ENCODE data around the gene VKORC1L1. TPM values are rescaled to one million over a fixed set of nuclear protein-coding genes. Genes with fewer than 3 reads are reported as not detected.

The VKORC1L1 gene
- total and polyA plus RNA-seq, 10 of the 15 experiments (the other 5 are each of a cell fraction or from before 2014, with no cell fraction given) = 3.3 to 18.8 (median 12.5) TPM

DNA sequence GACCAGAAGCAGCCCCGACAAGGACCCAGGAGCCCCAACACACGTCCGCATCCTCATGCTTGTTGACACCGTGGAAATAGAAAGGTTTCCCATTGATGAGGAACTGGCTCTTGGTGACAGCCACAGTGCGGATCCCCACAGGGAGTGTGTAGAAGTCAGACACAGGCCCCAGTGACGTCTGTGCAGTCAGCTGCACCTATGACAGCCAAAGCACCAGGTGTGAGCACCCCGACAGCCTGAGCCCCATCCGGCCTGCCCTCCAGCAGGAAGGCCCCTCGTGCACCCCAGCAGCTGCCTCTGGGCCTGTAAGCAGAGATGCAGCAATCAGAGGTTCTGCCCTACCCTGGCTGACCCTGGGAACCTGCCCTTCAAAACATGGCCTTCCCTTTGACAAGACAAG is 102.0 kb downstream of the VKORC1L1 start:
- WGBS (ENCODE audit: insufficient coverage, insufficient replicate concordance, low lambda C conversion rate, missing lambda C conversion rate) = 80% methylated on average over 9 of the region's 9 CpGs
- H2AFZ ChIP-seq (ENCODE audit: control insufficient read depth, low read depth, low read length) = no peak overlapping the region
- in situ Hi-C loops (cut with MboI) (no loop called here), intact Hi-C loops (cut with micrococcal nuclease; ENCODE audit: unreplicated experiment) (no loop called here)
- H3K9ac ChIP-seq (ENCODE audit: control insufficient read depth, insufficient read depth, low read length) = no peak overlapping the region
- ChIA-PET RAD21 (ENCODE audit: unreplicated experiment) (no interaction called here), POLR2A (no interaction called here), CTCF (interaction anchor here (0.7 kb wide), 1 partner anchor 107 kb away, joined by 3 read pairs; no protein-coding TSS in a partner anchor), SMC1A (ENCODE audit: uncharacterized antibody, unreplicated experiment) (no interaction called here)
- H3K36me3 ChIP-seq (ENCODE audit: control insufficient read depth in 2 of 2, insufficient read depth in 2 of 2, low read length in 1 of 2) = peaks cover 9 to 19% of the 10 kb centered on the region in 2 experiments; a peak in 3 of 4 replicates
- H3K27me3 ChIP-seq (replicated peaks in 1 of 2; ENCODE audit: control insufficient read depth in 2 of 2, insufficient read depth in 2 of 2, low read length in 1 of 2) = no peaks in the 10 kb centered on the region
- TF ChIP-seq, protein P1, sequence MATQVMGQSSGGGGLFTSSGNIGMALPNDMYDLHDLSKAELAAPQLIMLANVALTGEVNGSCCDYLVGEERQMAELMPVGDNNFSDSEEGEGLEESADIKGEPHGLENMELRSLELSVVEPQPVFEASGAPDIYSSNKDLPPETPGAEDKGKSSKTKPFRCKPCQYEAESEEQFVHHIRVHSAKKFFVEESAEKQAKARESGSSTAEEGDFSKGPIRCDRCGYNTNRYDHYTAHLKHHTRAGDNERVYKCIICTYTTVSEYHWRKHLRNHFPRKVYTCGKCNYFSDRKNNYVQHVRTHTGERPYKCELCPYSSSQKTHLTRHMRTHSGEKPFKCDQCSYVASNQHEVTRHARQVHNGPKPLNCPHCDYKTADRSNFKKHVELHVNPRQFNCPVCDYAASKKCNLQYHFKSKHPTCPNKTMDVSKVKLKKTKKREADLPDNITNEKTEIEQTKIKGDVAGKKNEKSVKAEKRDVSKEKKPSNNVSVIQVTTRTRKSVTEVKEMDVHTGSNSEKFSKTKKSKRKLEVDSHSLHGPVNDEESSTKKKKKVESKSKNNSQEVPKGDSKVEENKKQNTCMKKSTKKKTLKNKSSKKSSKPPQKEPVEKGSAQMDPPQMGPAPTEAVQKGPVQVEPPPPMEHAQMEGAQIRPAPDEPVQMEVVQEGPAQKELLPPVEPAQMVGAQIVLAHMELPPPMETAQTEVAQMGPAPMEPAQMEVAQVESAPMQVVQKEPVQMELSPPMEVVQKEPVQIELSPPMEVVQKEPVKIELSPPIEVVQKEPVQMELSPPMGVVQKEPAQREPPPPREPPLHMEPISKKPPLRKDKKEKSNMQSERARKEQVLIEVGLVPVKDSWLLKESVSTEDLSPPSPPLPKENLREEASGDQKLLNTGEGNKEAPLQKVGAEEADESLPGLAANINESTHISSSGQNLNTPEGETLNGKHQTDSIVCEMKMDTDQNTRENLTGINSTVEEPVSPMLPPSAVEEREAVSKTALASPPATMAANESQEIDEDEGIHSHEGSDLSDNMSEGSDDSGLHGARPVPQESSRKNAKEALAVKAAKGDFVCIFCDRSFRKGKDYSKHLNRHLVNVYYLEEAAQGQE (IDR thresholded peaks at IDR 0.05; ENCODE audit: low read depth, low read length) = no peak
- no peak for TF ChIP-seq BCL3 (IDR thresholded peaks at IDR 0.05; ENCODE audit: borderline replicate concordance, insufficient read depth, low read depth, low read length, poor library complexity, severe bottlenecking)
- no peak for TF ChIP-seq RB1 (IDR thresholded peaks at IDR 0.05; ENCODE audit: borderline replicate concordance)
- no peak for TF ChIP-seq RUNX3 (IDR thresholded peaks at IDR 0.05; ENCODE audit: low read length)
- no peak for TF ChIP-seq IRF4 (IDR thresholded peaks at IDR 0.05; ENCODE audit: low read depth, low read length)
- TF ChIP-seq, protein P2, sequence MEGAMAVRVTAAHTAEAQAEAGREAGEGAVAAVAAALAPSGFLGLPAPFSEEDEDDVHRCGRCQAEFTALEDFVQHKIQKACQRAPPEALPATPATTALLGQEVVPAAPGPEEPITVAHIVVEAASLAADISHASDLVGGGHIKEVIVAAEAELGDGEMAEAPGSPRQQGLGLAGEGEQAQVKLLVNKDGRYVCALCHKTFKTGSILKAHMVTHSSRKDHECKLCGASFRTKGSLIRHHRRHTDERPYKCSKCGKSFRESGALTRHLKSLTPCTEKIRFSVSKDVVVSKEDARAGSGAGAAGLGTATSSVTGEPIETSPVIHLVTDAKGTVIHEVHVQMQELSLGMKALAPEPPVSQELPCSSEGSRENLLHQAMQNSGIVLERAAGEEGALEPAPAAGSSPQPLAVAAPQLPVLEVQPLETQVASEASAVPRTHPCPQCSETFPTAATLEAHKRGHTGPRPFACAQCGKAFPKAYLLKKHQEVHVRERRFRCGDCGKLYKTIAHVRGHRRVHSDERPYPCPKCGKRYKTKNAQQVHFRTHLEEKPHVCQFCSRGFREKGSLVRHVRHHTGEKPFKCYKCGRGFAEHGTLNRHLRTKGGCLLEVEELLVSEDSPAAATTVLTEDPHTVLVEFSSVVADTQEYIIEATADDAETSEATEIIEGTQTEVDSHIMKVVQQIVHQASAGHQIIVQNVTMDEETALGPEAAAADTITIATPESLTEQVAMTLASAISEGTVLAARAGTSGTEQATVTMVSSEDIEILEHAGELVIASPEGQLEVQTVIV (IDR thresholded peaks at IDR 0.05; ENCODE audit: borderline replicate concordance, partially characterized antibody) = no peak
- no peak for TF ChIP-seq SUZ12 (IDR thresholded peaks at IDR 0.05; ENCODE audit: unreplicated experiment)
- no TSS peak for BruUV-seq (replicated peaks)
- FAIRE-seq = no peak
- H3K4me2 ChIP-seq (ENCODE audit: control insufficient read depth, insufficient read depth) = no peak overlapping the region
- H3K27ac ChIP-seq (ENCODE audit: control insufficient read depth, insufficient read depth) = no peak overlapping the region
- H4K20me1 ChIP-seq (ENCODE audit: control insufficient read depth, insufficient read depth) = no peaks in the 10 kb centered on the region
- no peak for ATAC-seq
- peaks cover under 1% of the 10 kb centered on the region for H3K79me2 ChIP-seq (ENCODE audit: control insufficient read depth, insufficient read depth, low read length)
- DNase-seq (ENCODE audit: low read depth, low spot score) = no peak
- no peaks in the 10 kb centered on the region for H3K9me3 ChIP-seq (replicated peaks; ENCODE audit: control insufficient read depth, insufficient read depth, low read length)
- H3K4me1 ChIP-seq (ENCODE audit: control insufficient read depth, insufficient read depth, low read length) = no peaks in the 10 kb centered on the region
- no peak overlapping the region for H3K4me3 ChIP-seq
